Ramos (cell line): ENCODE results near the gene TNNT3.
"Not testable (repeated sequence)": the region's sequence is repeated elsewhere in the genome, so short reads cannot be mapped to it uniquely, and the experiment has no call there.

Experiments
- in situ Hi-C: fragments of 300-500 bp; cut with MboI; formaldehyde crosslinking; loops from one replicate; pipeline ENCODE4 v1.14.3; 2022; ENCODE audit warnings: low sequenced_read_pairs; ENCODE audit not compliant: unreplicated experiment

Gene TNNT3

GRCh38 chr11:1880746-1881441, 38.6 kb upstream of the TNNT3 start:
- in situ Hi-C loops: loop anchor here (5.0 kb wide), 1 partner anchor 36 kb away; the partner anchor contains the start of gene TNNT3

- in situ Hi-C loops: loop anchor here (5.0 kb wide), 1 partner anchor 36 kb away; the partner anchor contains the start of gene TNNT3
Measured at GRCh38 chr11:1881442-1882264, 37.9 kb upstream of the TNNT3 start.

GRCh38 chr11:1882265-1883238, 37.0 kb upstream of the TNNT3 start:
- in situ Hi-C loops: loop anchor here (5.0 kb wide), 1 partner anchor 35 kb away; the partner anchor contains the start of gene TNNT3

GRCh38 chr11:1883346-1884302, 35.9 kb upstream of the TNNT3 start:
- in situ Hi-C loops: loop anchor here (5.0 kb wide), 1 partner anchor 34 kb away; the partner anchor contains the start of gene TNNT3

GRCh38 chr11:1884303-1884700, 35.2 kb upstream of the TNNT3 start:
- in situ Hi-C loops: loop anchor here (5.0 kb wide), 1 partner anchor 33 kb away; the partner anchor contains the start of gene TNNT3

- in situ Hi-C loops: not testable (repeated sequence)
Measured at GRCh38 chr11:1886551-1886950, 33.0 kb upstream of the TNNT3 start.

- in situ Hi-C loops: no loop called here
Measured at GRCh38 chr11:1887451-1888346, 31.8 kb upstream of the TNNT3 start.

- in situ Hi-C loops: no loop called here
Measured at GRCh38 chr11:1888347-1888753, 31.2 kb upstream of the TNNT3 start.

- in situ Hi-C loops: no loop called here
Measured at GRCh38 chr11:1888811-1889210, 30.7 kb upstream of the TNNT3 start.

GRCh38 chr11:1889224-1889930, 30.1 kb upstream of the TNNT3 start:
- in situ Hi-C loops: no loop called here

- in situ Hi-C loops: no loop called here
Measured at GRCh38 chr11:1889941-1890855, 29.3 kb upstream of the TNNT3 start.

- in situ Hi-C loops: no loop called here
Measured at GRCh38 chr11:1890856-1891830, 28.4 kb upstream of the TNNT3 start.

GRCh38 chr11:1891831-1892115, 27.7 kb upstream of the TNNT3 start, which contains the start of gene PRR33:
PRR33 (minus strand) TSS chr11:1891895; CDS start chr11:1890584, 1,311 bp downstream.
- in situ Hi-C loops: no loop called here

GRCh38 chr11:1892116-1892515, 27.4 kb upstream of the TNNT3 start:
- in situ Hi-C loops: no loop called here

- in situ Hi-C loops: no loop called here
Measured at GRCh38 chr11:1892558-1892957, 26.9 kb upstream of the TNNT3 start.
